Esophagus muscularis mucosa (tissue), 4 donors: Measurements from ENCODE around the gene METTL9. TPM values are rescaled to one million over a fixed set of nuclear protein-coding genes. Genes with fewer than 3 reads are reported as not detected.
"Not testable (repeated sequence)": the region's sequence is repeated elsewhere in the genome, so short reads cannot be mapped to it uniquely, and the experiment has no call there.

ENCODE experiments used
- DNase-seq: peaks from one replicate; pipeline ENCODE4 v3.0.0-alpha.2; 2017; ENCODE audit errors: extremely low spot score
- H3K27ac ChIP-seq, 4 donors: fragments of 200-600 bp; sonication (generic); replicated peaks in 1 of 4; 1 replicate in 3 of 4; 2 replicates in 1 of 4; pipeline ENCODE4 v1.5.1; 2016 to 2019; ENCODE audit warnings: mild to moderate bottlenecking in 1 of 4
- H3K27me3 ChIP-seq, 4 donors: fragments of 200-600 bp; sonication (generic); one replicate each; pipeline versions ENCODE4 v1.5.1 to v1.6.0; 2016 to 2019
- H3K36me3 ChIP-seq, 4 donors: fragments of 200-600 bp; sonication (generic); one replicate each; pipeline ENCODE4 v1.5.1; 2016 to 2019
- H3K4me1 ChIP-seq, 4 donors: fragments of 200-600 bp; sonication (generic); one replicate each; pipeline ENCODE4 v1.5.1; 2016 to 2019
- H3K4me3 ChIP-seq, 4 donors: fragments of 200-600 bp; sonication (generic); 1 replicate in 2 of 4; 2 replicates in 2 of 4; pipeline ENCODE4 v1.5.1; 2016 to 2019; ENCODE audit warnings: mild to moderate bottlenecking in 4 of 4, moderate library complexity in 1 of 4
- H3K9me3 ChIP-seq, 4 donors: fragments of 200-600 bp; sonication (generic); 1 replicate in 3 of 4; 2 replicates in 1 of 4; pipeline ENCODE4 v1.5.1; 2016 to 2019
- CTCF ChIP-seq, 3 experiments: fragments of 200-600 bp in 2 of 3; fragments of 450-650 bp in 1 of 3; sonication (generic) in 2 of 3; IDR thresholded peaks; one replicate each; pipeline ENCODE4 v1.5.1; 2017 to 2019; ENCODE audit warnings: antibody characterized with exemption in 3 of 3, mild to moderate bottlenecking in 2 of 3, moderate library complexity in 1 of 3
- EP300 ChIP-seq: sonication (generic); formaldehyde crosslinking; IDR thresholded peaks from one replicate; pipeline ENCODE4 v1.6.1; 2017; ENCODE audit warnings: antibody characterized with exemption
- POLR2A ChIP-seq: fragments of 450-650 bp; IDR thresholded peaks from one replicate; pipeline ENCODE4 v1.6.1; 2017; ENCODE audit warnings: antibody characterized with exemption, moderate library complexity, mild to moderate bottlenecking, low read depth
- POLR2AphosphoS5 ChIP-seq, 2 donors: sonication (generic); formaldehyde crosslinking; IDR thresholded peaks; one replicate each; pipeline ENCODE4 v1.6.1; 2017; ENCODE audit warnings: antibody characterized with exemption in 2 of 2
- WGBS: methylation state at CpG from one replicate; pipeline ENCODE4 v1.1.5; 2018; 5-methylcytosine and 5-hydroxymethylcytosine counted together
- intact Hi-C: fragments of 100-400 bp; cut with DNase I; formaldehyde crosslinking; loops from one replicate; pipeline ENCODE4 v1.15.1; 2023
- total RNA-seq, 4 donors: library from RNA; depleted of rRNA; stranded (reverse); fragments of >200 nt; gene quantifications; one replicate each; pipeline versions ENCODE4 v1.1.0 to v1.2.1, GENCODE V29; 2016

The METTL9 gene
- total RNA-seq, 4 donors from 2014 or later, result 70.2 to 122 (median 106) TPM

- Histone ChIP-seq H3K36me3 (no peaks in the 10 kb centered on the region), H3K4me1 (peaks cover 7 to 12% (median 9%) of the 10 kb centered on the region in 4 donors), H3K4me3 (no peak overlapping the region), H3K9me3 (no peaks in the 10 kb centered on the region), H3K27ac (no peak overlapping the region), H3K27me3 (peaks cover 0 to 45% (median 2%) of the 10 kb centered on the region in 4 donors)
- no peak for DNase-seq
- WGBS, result 51% methylated on average over 3 of the region's 3 CpGs
- TF ChIP-seq EP300 (no peak), POLR2A (no peak), CTCF (IDR thresholded peaks at IDR 0.05) (no peak), POLR2AphosphoS5 (IDR thresholded peaks at IDR 0.05) (no peak)
- intact Hi-C loops, result no loop called here
These were observed 67.4 kb downstream of the METTL9 start for GRCh38 chr16:21666772-21667171.

GRCh38 chr16:21667575-21667974 lies 68.2 kb downstream of the METTL9 start:
- no peak overlapping the region for H3K4me3 ChIP-seq
- TF ChIP-seq POLR2AphosphoS5 (IDR thresholded peaks at IDR 0.05) (no peak), CTCF (IDR thresholded peaks at IDR 0.05) (no peak), EP300 (no peak), POLR2A (no peak)
- WGBS, result 89% methylated on average over 3 of the region's 3 CpGs

GRCh38 chr16:21673469-21673868 lies 74.1 kb downstream of the METTL9 start:
- Histone ChIP-seq H3K36me3 (no peaks in the 10 kb centered on the region), H3K4me1 (no peaks in the 10 kb centered on the region), H3K4me3 (no peak overlapping the region), H3K27ac (no peak overlapping the region), H3K9me3 (peaks cover 0 to 12% (median 2%) of the 10 kb centered on the region in 4 donors), H3K27me3 (peaks cover 0 to 13% (median 0%) of the 10 kb centered on the region in 4 donors)
- TF ChIP-seq EP300 (no peak), POLR2AphosphoS5 (IDR thresholded peaks at IDR 0.05) (no peak), POLR2A (no peak), CTCF (IDR thresholded peaks at IDR 0.05) (no peak)
- intact Hi-C loops, result no loop called here
- WGBS, result 93% methylated on average over 3 of the region's 3 CpGs
- DNase-seq, result no peak

More at GRCh38 chr16:21667575-21667974, 68.2 kb downstream of the METTL9 start:
- no peak overlapping the region for H3K27ac ChIP-seq
- H3K27me3 ChIP-seq, result peaks cover 0 to 45% (median 2%) of the 10 kb centered on the region in 4 donors
- no peaks in the 10 kb centered on the region for H3K9me3 ChIP-seq
- intact Hi-C loops, result no loop called here
- no peaks in the 10 kb centered on the region for H3K36me3 ChIP-seq
- H3K4me1 ChIP-seq, result peaks cover 7 to 12% (median 9%) of the 10 kb centered on the region in 4 donors
- no peak for DNase-seq

GRCh38 chr16:21674456-21674855 lies 75.1 kb downstream of the METTL9 start:
- H3K27ac ChIP-seq, H3K4me3 ChIP-seq, DNase-seq, H3K4me1 ChIP-seq, intact Hi-C loops, H3K36me3 ChIP-seq: not testable (repeated sequence)
- peaks cover 0 to 10% (median 0%) of the 10 kb centered on the region in 4 donors for H3K27me3 ChIP-seq
- H3K9me3 ChIP-seq, result peaks cover 0 to 12% (median 2%) of the 10 kb centered on the region in 4 donors
- 87% methylated on average over 4 of the region's 4 CpGs for WGBS

GRCh38 chr16:21680714-21681113 lies 81.3 kb downstream of the METTL9 start:
- H3K36me3 ChIP-seq, DNase-seq, H3K27ac ChIP-seq, H3K9me3 ChIP-seq, H3K4me1 ChIP-seq, H3K4me3 ChIP-seq, intact Hi-C loops: not testable (repeated sequence)
- H3K27me3 ChIP-seq, result peaks cover 0 to 22% (median 0%) of the 10 kb centered on the region in 4 donors
- WGBS, result 92% methylated on average over 5 of the region's 5 CpGs

- H3K4me1 ChIP-seq, result no peaks in the 10 kb centered on the region
- WGBS, result 78% methylated on average over 3 of the region's 3 CpGs
- TF ChIP-seq EP300 (no peak), POLR2A (no peak)
- H3K4me3 ChIP-seq, result no peak overlapping the region
- intact Hi-C loops, result no loop called here
- peaks cover 0 to 3% (median 0%) of the 10 kb centered on the region in 4 donors for H3K9me3 ChIP-seq
- H3K27me3 ChIP-seq, result peaks cover 0 to 23% (median 0%) of the 10 kb centered on the region in 4 donors
- H3K36me3 ChIP-seq, result no peaks in the 10 kb centered on the region
- H3K27ac ChIP-seq, result no peak overlapping the region
- no peak for DNase-seq
These were observed 83.8 kb downstream of the METTL9 start for GRCh38 chr16:21683184-21683583.
